ENCODE results near the gene RTN4R.
A peak's percentile ranks its signal among the peaks of the same experiment; 100 is the strongest.

RTN4R gene

DNA sequence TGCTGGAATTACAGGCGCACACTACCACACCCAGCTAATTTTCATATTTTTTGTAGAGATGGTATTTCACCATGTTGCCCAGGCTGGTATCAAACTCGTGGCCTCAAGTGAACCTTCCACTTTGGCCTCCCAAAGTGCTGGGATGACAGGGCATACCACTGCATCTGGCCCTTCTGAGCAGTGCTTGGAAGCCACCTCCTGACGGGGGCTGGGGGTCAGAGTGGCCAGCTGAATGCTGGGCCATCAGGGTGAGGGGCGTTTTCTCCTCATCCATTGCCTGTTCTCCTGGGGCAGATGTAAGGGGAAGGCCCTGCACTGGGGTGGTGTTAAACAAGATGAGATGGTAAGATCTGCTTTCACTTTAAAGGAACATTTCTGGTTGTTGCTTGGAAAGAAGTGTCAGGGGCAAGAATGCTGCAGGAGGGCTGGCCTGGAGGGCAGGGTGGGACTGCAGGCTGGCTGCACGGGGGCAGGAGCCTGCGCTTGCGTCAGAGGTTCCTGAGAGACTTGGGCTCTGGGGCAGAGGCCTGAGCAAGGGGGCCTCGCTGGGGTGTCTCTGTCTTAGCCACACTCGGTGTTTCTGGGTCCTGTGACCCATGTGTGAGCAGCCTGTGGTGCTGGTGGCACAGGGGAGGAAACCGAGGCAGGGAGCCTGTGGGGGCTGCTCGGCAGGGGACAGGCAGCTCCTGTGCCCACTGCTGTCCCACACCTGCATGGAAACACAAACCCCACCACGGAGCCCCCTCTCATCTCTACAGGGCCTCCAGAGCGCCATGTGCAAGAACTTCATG lies 34.5 kb upstream of the RTN4R start:
- Histone ChIP-seq H3K9ac (ENCODE audit: low read depth, low read length) (no peak overlapping the region), H3K4me1 (ENCODE audit: insufficient read depth, low read length) (no peaks in the 10 kb centered on the region), H3K4me3 (ENCODE audit: low read length) (no peak overlapping the region), H3K27me3 (ENCODE audit: insufficient read depth, low read length) (peaks cover 38% of the 10 kb centered on the region), H3K36me3 (ENCODE audit: insufficient read depth, low read length) (no peaks in the 10 kb centered on the region), H3K27ac (ENCODE audit: low read depth, low read length) (no peak overlapping the region), H3K9me3 (ENCODE audit: insufficient read depth, low read depth, low read length) (no peaks in the 10 kb centered on the region)
- WGBS = 87% methylated on average over 12 of the region's 13 CpGs

DNA sequence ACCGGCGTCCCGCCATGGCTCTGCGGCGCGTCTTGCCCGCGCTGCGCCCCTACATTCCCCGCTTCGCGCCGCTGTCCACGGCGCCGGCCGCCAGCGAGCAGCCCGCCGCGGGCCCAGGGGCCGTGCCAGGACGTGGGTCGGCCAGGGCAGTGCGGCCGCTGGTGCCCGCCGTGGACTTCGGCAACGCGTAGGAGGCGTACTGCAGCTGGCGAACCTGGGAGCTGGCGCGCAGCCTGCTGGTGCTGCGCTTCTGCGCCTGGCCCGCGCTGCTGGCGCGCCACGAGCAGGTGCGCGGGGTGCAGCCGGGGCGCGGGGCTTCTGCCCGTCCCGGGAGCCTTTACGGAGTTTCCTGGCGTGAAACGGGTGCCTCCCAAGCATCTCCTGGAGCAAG lies 31.6 kb upstream of the RTN4R start:
- peak overlapping the region; percentile 63 for H3K4me3 ChIP-seq (ENCODE audit: low read length)
- no peaks in the 10 kb centered on the region for H3K36me3 ChIP-seq (ENCODE audit: insufficient read depth, low read length)
- H3K9me3 ChIP-seq (ENCODE audit: insufficient read depth, low read depth, low read length) = no peaks in the 10 kb centered on the region
- H3K4me1 ChIP-seq (ENCODE audit: insufficient read depth, low read length) = no peaks in the 10 kb centered on the region
- no peak overlapping the region for H3K9ac ChIP-seq (ENCODE audit: low read depth, low read length)
- peaks cover 51% of the 10 kb centered on the region for H3K27me3 ChIP-seq (ENCODE audit: insufficient read depth, low read length)
- no peak overlapping the region for H3K27ac ChIP-seq (ENCODE audit: low read depth, low read length)
- 1% methylated on average over 52 of the region's 52 CpGs for WGBS

DNA sequence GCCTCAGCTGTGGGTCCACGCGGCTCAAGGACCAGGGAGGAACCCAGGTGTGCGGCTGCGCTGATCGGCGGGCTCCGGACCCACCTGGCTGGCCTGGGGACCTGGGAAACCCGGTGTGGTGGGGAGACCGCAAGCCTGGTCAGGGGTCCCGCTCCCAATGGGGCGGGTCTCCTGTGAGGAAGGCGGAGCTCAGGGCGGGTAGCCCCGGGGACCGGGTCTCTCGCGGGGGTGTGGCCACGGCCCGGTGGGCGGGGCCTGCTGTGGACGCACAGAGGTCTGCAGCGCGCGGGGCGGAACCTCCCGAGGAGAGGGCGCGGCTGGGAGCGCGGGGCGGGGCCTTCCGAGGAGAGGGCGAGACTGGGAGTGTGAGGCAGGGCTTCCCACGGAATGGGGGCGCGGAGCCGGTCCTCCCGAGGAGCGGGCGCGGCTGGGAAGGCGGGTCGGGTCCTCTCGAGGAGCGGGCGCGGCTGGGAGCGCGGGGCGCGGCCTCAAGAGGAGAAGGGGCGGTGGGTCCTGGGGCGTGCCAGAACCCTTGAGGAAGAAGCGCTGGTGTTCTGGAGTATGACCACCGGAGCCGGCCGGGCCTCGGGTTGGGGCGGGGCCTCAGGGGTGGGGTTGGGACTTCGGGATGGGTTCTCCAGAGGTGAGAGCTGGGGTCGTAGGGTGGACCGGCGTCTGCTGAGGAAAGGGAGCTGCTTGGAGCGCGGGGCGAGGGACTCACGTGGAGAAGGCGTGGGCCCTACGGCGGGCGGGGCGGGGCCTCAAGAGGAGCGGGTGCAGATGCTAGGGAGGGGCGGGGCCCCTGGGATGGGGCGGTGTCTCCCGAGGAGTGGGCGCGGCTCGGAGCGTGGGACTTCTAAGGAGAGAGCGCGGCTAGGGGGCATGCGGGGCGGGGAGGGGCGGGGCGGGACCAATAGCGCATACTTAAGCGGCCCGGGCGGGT lies 31.0 kb upstream of the RTN4R start:
- Histone ChIP-seq H3K27me3 (ENCODE audit: insufficient read depth, low read length) (peaks cover 51% of the 10 kb centered on the region), H3K36me3 (ENCODE audit: insufficient read depth, low read length) (no peaks in the 10 kb centered on the region), H3K9ac (ENCODE audit: low read depth, low read length) (peak overlapping the region; percentile 34; the same call in 1 of the 2 replicates), H3K4me1 (ENCODE audit: insufficient read depth, low read length) (no peaks in the 10 kb centered on the region), H3K4me3 (ENCODE audit: low read length) (peak overlapping the region; percentile 63), H3K9me3 (ENCODE audit: insufficient read depth, low read depth, low read length) (no peaks in the 10 kb centered on the region), H3K27ac (ENCODE audit: low read depth, low read length) (no peak overlapping the region)
- 1% methylated on average over 90 of the region's 90 CpGs for WGBS

DNA sequence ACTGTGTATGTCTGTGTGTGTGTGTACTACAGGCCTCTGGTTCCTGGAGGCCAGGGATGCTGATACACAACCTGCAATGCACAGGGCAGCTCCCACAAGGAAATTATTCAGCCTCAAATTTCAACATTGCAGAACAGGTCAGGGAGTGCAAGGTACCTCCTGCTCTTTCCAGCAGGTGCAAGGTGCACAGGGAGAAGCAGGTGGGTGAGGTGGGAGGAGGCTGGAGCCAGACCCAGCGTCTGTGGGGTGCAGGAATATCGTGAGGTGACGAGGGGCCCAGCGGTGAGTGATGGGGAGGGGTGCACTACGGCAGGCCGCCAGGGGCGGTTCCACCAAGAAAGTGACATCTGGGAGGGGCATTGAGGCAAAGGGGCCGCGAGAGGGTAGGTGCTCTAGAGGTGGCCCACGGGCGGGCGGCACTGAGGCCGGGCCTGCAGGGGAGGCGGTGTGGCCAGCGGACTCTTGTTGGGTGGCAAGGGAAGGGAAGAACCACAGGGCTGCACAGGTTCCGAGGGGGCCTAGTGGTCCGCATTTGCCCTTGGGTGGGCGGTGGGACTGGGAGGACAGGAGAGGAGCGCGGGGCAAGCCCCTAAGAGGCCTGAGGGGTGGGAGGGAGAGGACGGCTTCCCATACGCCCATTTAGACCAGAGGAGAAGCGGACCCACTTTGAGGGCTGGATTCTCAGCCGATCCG lies 30.1 kb upstream of the RTN4R start:
- WGBS = 36% methylated on average over 25 of the region's 25 CpGs
- Histone ChIP-seq H3K36me3 (ENCODE audit: insufficient read depth, low read length) (no peaks in the 10 kb centered on the region), H3K4me3 (ENCODE audit: low read length) (peak overlapping the region; percentile 63), H3K9ac (ENCODE audit: low read depth, low read length) (peak overlapping the region; percentile 34; the same call in 1 of the 2 replicates), H3K9me3 (ENCODE audit: insufficient read depth, low read depth, low read length) (no peaks in the 10 kb centered on the region), H3K4me1 (ENCODE audit: insufficient read depth, low read length) (no peaks in the 10 kb centered on the region), H3K27me3 (ENCODE audit: insufficient read depth, low read length) (peaks cover 51% of the 10 kb centered on the region), H3K27ac (ENCODE audit: low read depth, low read length) (no peak overlapping the region)

DNA sequence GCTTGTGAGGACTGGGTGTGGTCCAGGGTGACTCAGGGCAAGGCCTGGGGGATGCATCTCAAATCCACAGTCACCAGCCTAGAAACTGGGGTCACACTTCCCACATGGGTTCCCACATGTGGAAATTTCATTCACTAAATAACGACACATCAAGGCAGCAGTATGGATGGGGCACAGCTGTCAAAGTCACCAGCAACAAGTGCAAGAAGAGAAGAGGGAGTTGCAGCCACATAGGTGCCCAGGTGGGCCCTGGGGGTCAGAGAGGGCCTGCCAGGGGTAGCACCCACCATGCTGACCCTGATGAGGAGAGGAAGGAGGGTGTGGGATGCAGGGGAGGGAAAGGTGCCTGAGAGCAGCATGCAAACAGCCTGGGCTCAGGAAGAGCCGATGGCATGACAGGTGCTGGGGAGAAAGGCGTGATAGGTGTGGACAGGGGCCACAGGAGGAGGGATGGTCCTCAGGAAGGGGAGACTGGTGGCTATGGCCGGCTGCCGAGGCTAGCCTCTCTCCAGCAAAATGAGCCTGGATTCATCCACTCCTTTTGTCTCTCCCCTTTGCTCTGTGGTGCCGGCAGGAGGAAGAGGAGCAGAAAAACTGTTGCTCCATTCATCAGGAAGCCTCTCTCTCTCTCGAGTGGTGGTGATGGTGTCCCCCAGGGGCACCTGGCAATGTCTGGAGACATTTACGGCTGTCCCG lies 29.4 kb upstream of the RTN4R start:
- Histone ChIP-seq H3K27ac (ENCODE audit: low read depth, low read length) (no peak overlapping the region), H3K4me1 (ENCODE audit: insufficient read depth, low read length) (no peaks in the 10 kb centered on the region), H3K4me3 (ENCODE audit: low read length) (no peak overlapping the region)

DNA sequence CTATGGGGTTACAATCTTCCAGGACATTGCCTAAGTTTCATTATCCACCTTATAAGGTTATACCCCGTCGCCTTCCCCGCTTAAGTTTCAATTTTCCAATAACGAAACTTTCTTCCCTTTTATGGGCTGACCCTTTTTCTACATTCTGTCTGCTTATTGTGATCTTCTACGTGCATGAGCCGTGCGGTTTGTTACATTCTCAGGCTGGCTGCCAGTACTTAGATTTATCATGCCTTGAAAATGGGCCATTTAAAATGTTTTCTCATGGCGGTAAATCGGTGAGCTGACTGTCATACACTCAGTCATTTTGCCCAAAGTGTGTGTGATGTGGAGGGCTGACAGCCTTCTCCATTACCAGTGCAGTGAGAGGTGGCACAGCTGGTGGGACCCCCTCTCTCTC lies 28.5 kb upstream of the RTN4R start:
- no peak overlapping the region for H3K9ac ChIP-seq (ENCODE audit: low read depth, low read length)

More for the DNA sequence above, 29.4 kb upstream of the RTN4R start:
- Histone ChIP-seq H3K9me3 (ENCODE audit: insufficient read depth, low read depth, low read length) (no peaks in the 10 kb centered on the region), H3K36me3 (ENCODE audit: insufficient read depth, low read length) (no peaks in the 10 kb centered on the region), H3K9ac (ENCODE audit: low read depth, low read length) (no peak overlapping the region), H3K27me3 (ENCODE audit: insufficient read depth, low read length) (peaks cover 51% of the 10 kb centered on the region)
- WGBS = 83% methylated on average over 9 of the region's 9 CpGs

DNA sequence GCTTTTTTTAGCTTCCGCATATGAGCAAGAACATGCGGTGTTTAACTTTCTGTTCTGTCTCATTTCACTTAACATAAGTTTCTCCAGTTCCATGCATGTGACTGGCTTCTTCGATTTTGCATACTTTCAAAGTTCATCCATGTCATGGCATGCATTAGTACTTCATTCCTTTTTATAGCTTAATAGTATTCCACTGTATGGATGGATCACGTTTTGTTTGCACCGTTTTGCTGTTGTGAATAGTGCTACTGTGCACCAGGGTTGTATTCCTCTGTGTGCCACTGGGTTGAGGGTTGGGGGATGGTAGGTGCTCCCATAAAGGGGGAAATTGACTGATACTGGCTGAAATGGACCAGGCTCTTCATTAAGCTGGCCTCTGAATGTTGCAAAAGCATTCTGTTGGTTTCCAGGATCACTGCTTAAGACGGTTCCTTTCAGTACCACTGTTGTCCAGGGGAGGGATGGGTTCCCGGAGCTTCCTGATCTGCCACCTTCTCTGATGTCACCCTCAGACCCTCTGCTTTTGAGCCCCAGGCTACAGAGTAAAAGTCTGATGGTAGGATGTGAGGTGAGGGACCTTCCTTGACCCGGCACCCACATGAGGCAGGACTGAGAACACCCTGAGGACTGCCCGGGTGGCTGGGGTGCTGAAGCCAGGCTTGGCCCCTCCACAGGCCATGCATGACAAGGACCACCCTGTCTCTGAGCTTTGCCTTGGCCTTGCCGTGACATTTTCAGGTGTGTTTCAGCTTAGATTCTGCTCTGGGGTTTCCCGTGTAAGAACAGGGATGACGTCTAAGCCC lies 27.3 kb upstream of the RTN4R start:
- no peaks in the 10 kb centered on the region for H3K36me3 ChIP-seq (ENCODE audit: insufficient read depth, low read length)
- no peak overlapping the region for H3K27ac ChIP-seq (ENCODE audit: low read depth, low read length)
- 89% methylated on average over 12 of the region's 12 CpGs for WGBS
- no peaks in the 10 kb centered on the region for H3K4me1 ChIP-seq (ENCODE audit: insufficient read depth, low read length)
- H3K9ac ChIP-seq (ENCODE audit: low read depth, low read length) = no peak overlapping the region
- H3K4me3 ChIP-seq (ENCODE audit: low read length) = no peak overlapping the region
- no peaks in the 10 kb centered on the region for H3K9me3 ChIP-seq (ENCODE audit: insufficient read depth, low read depth, low read length)
- H3K27me3 ChIP-seq (ENCODE audit: insufficient read depth, low read length) = peaks cover 38% of the 10 kb centered on the region

More for the DNA sequence above, 28.5 kb upstream of the RTN4R start:
- Histone ChIP-seq H3K27ac (ENCODE audit: low read depth, low read length) (no peak overlapping the region), H3K4me1 (ENCODE audit: insufficient read depth, low read length) (no peaks in the 10 kb centered on the region), H3K36me3 (ENCODE audit: insufficient read depth, low read length) (no peaks in the 10 kb centered on the region), H3K27me3 (ENCODE audit: insufficient read depth, low read length) (peaks cover 49% of the 10 kb centered on the region), H3K4me3 (ENCODE audit: low read length) (no peak overlapping the region), H3K9me3 (ENCODE audit: insufficient read depth, low read depth, low read length) (no peaks in the 10 kb centered on the region)
- 95% methylated on average over 9 of the region's 9 CpGs for WGBS

DNA sequence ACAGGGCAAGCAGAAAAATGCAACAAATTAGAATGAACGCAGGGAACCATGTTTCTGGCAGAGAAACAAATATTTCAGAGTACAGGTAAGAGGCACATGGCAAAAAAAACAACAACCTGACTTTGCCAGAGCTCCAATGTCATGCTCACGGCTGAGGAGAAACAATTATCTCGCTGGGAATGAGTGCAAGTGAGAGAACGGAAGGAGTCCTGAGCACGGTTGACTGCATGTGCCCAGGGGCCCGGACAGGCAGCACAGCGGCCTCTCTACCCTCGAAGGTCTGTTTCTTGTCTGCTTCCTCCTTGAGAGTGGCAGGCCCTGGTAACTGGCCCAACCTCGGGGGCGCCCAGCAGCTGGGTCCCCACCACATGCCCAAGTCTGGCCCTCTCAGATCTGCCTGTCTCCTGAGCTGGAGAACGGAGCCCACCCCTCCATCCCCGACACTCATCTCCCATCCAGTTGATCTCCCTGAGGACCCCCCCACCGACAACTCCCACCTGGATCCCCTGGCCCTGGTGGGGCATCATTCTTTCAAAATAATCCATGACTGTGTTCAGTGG lies 24.6 kb upstream of the RTN4R start:
- Histone ChIP-seq H3K9ac (ENCODE audit: low read depth, low read length) (no peak overlapping the region), H3K9me3 (ENCODE audit: insufficient read depth, low read depth, low read length) (no peaks in the 10 kb centered on the region), H3K27ac (ENCODE audit: low read depth, low read length) (no peak overlapping the region), H3K36me3 (ENCODE audit: insufficient read depth, low read length) (no peaks in the 10 kb centered on the region), H3K27me3 (ENCODE audit: insufficient read depth, low read length) (peaks cover 15% of the 10 kb centered on the region), H3K4me3 (ENCODE audit: low read length) (no peak overlapping the region), H3K4me1 (ENCODE audit: insufficient read depth, low read length) (no peaks in the 10 kb centered on the region)
- WGBS = 90% methylated on average over 13 of the region's 13 CpGs

DNA sequence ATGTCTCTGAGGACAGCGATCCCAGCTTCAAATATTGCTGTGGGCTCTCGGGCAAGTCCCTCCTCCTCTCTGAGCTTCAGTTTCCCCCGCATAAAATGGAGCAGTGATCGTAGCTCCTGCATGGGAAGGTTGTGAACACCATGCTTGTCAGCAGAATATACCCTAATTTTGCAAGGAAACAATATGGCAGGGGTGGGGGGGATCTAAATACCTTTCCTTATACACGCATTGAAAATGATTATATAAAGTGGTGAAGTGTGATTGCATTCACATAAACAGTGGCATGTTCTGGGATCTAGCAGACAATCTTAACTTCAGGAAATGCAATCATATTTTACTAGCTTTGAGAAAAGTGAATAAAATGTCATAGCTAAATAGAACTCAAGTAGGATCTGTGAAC lies 24.0 kb upstream of the RTN4R start:
- H3K4me1 ChIP-seq (ENCODE audit: insufficient read depth, low read length) = no peaks in the 10 kb centered on the region
- no peak overlapping the region for H3K4me3 ChIP-seq (ENCODE audit: low read length)
- no peak overlapping the region for H3K27ac ChIP-seq (ENCODE audit: low read depth, low read length)
- H3K9ac ChIP-seq (ENCODE audit: low read depth, low read length) = no peak overlapping the region
- WGBS = 89% methylated on average over 5 of the region's 5 CpGs
- no peaks in the 10 kb centered on the region for H3K36me3 ChIP-seq (ENCODE audit: insufficient read depth, low read length)
- peaks cover 8% of the 10 kb centered on the region for H3K27me3 ChIP-seq (ENCODE audit: insufficient read depth, low read length)
- H3K9me3 ChIP-seq (ENCODE audit: insufficient read depth, low read depth, low read length) = no peaks in the 10 kb centered on the region

DNA sequence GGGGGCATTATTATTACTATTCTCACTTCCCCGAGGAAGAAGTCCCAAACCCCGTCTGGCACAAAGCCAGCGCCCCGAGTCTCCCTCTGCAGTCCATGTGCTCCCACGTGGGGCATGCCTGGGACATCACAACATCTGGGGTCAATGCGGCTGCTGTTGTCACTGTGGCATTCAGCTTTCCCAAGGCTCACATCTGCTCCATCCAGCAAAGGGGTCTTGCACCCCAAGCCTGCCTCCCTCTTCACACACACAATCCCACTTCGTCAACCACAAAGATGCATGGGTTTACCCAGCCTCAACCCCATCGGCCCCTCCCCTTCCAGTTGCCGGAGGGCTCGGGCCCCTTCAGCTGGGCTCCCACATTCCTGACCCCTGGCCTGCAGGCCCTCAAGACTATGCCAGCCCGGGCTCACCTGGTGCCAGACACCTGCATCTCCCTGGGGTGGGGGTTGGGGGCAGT lies 23.5 kb upstream of the RTN4R start:
- Histone ChIP-seq H3K9me3 (ENCODE audit: insufficient read depth, low read depth, low read length) (no peaks in the 10 kb centered on the region), H3K36me3 (ENCODE audit: insufficient read depth, low read length) (no peaks in the 10 kb centered on the region), H3K4me3 (ENCODE audit: low read length) (no peak overlapping the region), H3K27me3 (ENCODE audit: insufficient read depth, low read length) (peaks cover 4% of the 10 kb centered on the region; the same call in 1 of the 2 replicates), H3K4me1 (ENCODE audit: insufficient read depth, low read length) (no peaks in the 10 kb centered on the region), H3K27ac (ENCODE audit: low read depth, low read length) (no peak overlapping the region), H3K9ac (ENCODE audit: low read depth, low read length) (no peak overlapping the region; the same call in 1 of the 2 replicates)
- 88% methylated on average over 11 of the region's 11 CpGs for WGBS

All from HUES64 (cell line).